Nucleus accumbens (tissue), 56 donors: ENCODE data around the gene CCDC112.

Source experiments
- DNase-seq, 56 donors: peaks; one replicate each; lab custom pipeline; 2025; lab: John Stamatoyannopoulos, UW

The CCDC112 gene

GRCh38 chr5:115296124-115297022 lies at the start of gene CCDC112:
TSS of gene CCDC112 (minus strand) at chr5:115296654. CDS start at chr5:115296543, 111 bp downstream.
- peak in 55 of 56 donors; percentile 28 to 94 (median 76) for DNase-seq

DNA sequence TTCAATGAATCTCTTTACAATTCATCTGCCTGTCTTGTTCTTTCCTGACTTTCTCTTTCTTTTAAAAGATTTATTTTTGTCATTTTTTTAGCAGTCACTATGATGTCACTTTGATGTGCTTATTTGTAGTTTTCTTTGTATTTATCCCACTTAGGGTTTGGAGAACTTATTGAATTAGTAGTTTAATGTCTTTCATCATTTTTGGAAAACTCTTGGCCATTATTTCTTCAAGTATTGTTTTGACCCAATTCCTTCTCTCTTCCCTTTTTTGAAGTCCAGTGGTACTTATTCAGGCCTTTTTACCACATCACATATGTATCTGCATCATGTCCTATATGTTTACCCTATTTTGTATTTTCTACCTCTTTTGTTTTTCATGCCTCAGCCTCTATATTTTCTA lies 48.9 kb upstream of the CCDC112 start:
- DNase-seq = no peak

DNA sequence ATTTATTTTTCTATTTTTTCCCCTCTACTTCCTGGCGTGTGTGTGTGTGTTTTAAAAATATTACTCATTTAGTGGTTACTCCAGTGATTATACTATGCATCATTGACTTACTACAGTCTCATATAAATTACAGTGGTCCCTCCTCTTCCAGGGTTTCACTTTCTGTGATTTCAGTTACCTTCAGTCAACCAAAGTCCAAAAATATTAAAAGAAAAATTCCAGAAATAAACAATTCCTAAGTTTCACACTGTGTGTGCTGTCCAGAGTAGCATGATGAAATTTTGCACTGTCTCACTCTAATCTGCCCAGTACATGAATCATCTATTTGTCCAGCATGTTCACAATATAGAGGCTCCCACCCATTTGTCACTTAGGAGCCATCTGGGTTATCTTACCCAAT lies 47.4 kb upstream of the CCDC112 start:
- DNase-seq = no peak

GRCh38 chr5:115342590-115343377 lies 46.3 kb upstream of the CCDC112 start:
- DNase-seq = no peak

DNA sequence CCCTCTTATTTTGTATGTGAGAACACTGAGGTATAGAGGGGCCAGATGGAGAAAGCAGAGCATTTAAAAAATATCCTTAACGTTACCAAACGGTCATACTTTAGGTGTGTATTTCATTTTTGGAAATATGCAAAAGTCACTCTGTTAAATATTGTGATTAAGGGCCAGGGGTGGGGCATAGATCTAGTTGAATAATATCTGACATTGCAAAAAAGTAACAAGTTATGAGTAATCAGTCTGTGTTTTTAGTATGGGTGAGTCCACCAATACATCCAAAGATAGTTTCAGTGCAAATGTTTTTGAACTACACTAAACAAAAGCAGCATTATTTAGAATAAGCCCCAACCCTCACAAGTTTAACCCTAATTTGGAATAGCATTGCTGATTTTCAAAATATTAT lies 45.3 kb upstream of the CCDC112 start:
- DNase-seq = no peak

DNA sequence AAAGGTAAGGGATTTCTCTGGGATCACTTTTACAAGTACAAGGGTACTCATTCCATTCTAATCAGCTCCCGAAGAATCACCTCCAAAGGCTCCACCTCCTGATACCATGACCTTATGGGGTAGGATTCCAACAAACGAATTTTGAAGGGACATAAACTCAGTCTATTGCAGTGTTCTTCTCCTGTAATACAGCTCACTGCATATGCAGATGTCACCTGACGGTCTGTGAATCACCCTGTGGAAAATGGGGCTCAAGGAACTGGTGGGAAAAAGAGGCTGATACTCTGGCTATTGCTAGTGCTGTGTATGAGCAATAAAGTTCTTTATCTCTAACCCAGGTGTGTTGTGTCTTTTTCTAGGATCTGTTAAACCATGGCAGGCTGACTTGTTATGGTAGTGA lies 42.4 kb upstream of the CCDC112 start:
- no peak for DNase-seq

GRCh38 chr5:115337882-115338281 lies 41.4 kb upstream of the CCDC112 start:
- no peak for DNase-seq

- DNase-seq = no peak
Measured at GRCh38 chr5:115336964-115337363, 40.5 kb upstream of the CCDC112 start.

DNA sequence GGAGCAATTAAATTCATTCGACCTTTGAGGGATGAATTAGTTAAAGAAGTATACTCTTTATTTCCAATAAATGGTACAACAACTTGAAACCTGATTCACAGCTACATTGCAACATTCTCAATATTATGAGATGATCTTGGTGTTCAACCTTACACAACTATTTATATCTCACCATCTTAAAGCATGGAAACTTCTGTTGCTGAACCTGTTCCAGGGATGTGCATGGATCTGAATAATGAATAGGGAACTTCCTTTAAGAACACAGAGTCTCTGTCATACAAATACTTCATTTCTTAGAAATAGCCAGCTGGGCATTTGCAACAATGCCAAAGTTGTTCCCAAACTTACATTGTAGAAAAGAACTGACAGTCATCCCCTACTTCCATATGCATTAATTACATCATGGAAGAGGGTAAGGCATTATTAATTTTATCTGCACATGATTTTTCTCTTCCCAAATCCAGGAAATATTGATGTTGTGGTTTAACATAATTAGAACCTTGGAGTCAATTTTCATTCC lies 39.8 kb upstream of the CCDC112 start:
- no peak for DNase-seq

GRCh38 chr5:115335301-115335700 lies 38.8 kb upstream of the CCDC112 start:
- no peak for DNase-seq

DNA sequence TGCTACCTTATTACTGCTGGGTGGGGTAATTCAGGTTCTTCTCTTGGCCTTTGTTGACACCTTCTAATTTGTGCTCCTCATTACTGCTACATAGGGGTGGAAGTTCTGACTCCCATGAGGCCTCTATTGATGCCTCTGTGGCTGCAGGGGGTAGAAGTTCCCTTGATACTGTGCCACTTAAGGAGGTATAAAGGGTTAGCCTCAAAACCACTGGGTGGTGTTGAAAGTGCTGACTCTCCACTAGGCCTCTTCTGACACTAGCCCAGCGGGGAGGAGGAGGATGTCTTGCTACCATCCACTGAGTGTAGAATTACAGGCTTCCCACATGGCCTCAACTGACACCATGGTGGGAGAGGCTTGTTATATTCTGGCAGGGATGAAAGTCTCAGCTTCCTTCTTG lies 36.7 kb upstream of the CCDC112 start:
- DNase-seq = no peak

DNA sequence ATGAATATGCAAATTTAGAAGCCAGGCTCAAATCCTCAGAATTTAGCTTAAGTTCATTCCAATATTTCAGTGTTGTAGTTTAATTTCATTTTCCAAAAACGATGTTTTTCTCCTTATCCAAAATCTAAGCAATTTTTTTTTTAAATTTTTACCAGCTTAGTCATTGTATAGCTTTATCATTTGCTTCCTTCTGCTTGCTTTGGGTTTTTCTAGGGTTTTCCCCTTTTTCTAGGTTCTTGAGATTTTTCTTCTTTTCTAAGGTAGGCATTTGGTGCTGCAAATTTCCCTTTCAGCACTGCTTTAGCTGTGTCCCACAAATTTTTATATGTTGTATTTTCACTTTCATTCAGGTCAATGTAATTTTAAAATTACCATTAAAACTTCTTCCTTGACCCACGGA lies 34.4 kb upstream of the CCDC112 start:
- no peak for DNase-seq

DNA sequence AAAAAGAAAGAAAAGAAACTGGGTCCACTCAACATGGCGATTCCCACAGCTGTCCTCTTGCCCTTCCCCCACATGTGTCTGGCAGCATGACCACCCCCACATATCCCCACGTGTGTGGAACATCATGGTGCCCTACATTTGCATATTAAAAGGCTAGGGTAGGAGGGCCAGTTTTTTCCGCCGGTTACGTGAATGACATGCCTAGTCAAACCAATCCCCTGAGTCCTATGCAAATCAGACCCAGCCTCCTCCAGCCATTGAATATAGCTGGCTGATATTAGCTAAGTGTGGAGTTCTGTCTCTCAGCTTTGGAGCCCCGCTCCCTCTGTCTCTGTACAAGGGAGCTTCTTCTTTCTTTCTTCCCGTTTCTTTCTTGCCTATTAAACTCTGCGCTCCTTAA lies 33.0 kb upstream of the CCDC112 start:
- DNase-seq = peak in 29 of 56 donors; percentile 1 to 57 (median 24)

DNA sequence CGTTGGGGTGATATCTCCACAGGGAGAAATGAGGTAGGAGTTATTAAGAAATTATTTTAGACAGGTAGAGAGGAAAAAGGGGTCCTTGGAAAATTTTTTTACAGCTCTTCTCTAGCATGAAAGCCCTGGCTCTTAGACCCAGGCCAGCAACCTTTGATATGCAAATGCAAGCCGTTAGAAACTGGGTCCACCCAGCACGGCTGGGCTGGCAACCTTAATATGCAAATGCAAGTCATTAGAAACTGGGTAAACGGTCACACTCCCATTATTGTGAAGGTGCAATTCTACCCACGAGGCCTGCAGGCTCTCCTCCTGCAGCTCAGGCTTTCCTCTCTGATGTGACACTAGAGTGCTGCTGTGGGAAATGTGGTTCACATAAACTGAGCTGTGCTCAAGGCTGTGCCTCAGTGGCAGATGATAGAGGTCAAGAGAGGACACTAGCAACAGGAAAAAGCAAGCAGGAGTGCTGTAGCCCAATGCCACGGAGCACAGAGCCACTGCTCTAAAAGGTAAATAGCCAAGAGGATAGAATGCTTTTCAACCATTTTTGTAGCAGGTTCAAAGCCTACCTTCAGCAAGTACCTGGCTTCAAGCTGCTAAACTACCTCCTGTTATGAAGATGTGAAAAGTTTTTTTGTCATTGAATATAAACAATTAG lies 32.3 kb upstream of the CCDC112 start:
- peak in 16 of 56 donors; percentile 1 to 42 (median 14) for DNase-seq

DNA sequence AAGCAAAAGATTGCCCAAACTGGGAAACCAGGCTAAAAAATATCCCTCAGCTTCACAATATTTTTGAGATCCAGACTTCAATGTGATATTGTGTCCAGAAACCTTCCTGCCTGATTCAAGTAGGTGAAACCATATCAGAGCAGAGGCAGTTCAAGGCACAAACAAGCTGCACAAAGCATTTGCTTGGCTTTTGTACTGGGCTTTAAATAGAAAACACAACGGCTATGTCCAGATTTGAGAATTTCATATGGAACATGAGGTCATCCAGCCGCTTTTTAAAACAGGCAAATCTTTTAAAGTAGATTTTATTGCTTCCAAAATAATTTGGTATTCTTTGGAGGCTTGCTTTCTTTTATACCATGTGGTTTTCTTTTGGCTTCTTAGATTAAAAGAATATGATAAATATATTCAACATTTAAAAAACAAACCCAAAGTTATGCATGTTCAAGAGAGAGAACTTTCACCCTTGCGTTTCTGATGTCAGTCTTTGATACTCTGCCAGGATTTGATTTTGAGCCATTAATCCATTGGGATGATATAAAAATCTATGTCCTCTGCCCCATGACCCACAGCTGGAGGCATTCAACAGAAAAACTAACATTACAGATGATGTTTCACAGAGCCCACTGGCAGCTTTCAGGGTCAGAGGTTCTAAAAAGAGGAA lies 29.0 kb upstream of the CCDC112 start:
- no peak for DNase-seq

DNA sequence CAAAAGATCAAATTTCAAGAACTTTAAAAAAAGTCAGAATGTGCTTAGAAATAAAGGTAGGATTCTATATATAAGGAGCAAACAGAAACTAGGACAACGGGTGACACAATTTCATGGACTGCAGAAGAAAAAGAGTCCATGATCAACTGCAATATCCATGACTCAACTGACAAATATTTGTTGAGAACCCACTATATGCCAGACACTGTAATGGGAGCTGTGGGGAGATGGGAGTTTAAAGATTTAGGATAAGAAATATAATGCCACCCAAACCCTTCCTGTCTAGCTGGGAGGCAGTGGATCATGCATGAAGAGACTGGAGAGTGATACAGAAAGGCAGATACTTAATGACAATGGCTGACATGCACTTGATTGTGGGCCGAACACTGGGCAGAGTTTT lies 27.6 kb upstream of the CCDC112 start:
- no peak for DNase-seq

DNA sequence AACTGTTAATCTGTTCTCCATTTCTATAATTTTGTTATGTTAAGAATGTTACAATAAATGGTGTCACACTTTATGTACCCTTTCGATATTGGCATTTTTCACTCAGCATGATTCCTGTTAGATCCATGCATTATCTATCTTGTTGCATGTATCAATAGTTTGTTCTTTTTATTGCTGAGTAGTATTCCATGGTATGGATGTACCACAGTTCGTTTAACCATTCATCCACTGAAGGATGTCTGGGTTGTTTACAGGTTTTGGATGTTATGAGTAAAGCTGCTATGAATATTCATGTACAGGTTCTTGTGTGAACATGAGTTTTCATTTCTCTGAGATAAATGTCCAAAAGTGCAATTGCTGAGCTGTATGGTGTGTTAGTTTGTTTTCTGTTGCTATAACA lies 26.3 kb upstream of the CCDC112 start:
- no peak for DNase-seq

DNA sequence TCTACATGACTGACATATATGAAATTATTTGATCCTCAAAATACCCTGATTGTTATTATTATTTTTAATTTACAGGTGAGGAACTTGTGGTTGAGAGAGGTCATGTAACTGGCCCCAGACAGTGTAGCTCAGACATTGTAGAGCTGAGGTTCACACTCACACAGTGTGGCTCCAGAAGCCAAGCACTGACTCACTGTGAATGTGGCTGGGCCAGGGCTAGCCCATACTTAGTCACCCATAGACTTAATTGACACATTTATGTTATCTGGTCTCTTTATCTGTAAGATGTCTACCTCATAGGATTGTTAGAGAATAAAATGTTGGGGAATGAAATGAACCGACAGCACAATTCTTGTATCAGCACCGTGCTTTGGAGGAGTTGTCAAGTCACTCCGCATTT lies 24.9 kb upstream of the CCDC112 start:
- DNase-seq = no peak

GRCh38 chr5:115320515-115320914 lies 24.1 kb upstream of the CCDC112 start:
- DNase-seq = no peak

DNA sequence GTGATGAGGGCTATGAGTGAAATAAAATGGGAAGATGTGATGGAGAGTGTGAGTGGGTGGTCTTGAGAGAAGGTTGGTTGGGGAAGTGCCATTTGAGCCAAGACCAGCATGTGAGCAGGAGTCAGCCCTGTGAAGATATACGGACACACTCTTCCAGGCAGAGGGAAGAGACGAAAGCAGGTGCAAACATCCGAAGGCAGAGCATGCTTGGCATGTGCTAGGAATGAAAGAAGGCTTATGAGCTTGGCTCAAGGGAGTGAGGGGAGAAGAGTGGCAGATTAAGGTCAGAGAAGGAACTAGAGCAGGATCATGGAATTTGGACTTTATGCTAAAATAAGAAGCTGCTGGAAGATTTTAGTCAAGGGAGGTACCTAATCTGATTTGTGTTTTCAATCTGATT lies 23.6 kb upstream of the CCDC112 start:
- no peak for DNase-seq
